Loucy (cell line): ENCODE results near the gene CDCA8.

Experiments used
- CTCF ChIP-seq: fragments of 200-600 bp; sonication (generic); conservative IDR thresholded peaks from 2 replicates; pipeline ENCODE4 v1.5.1; 2014; ENCODE audit warnings: mild to moderate bottlenecking, antibody characterized with exemption, low read length
- EZH2phosphoT487 ChIP-seq: fragments of 200-600 bp; IDR thresholded peaks from 2 replicates; pipeline ENCODE4 v1.6.1; 2018; ENCODE audit warnings: antibody characterized with exemption, mild to moderate bottlenecking, moderate library complexity, borderline replicate concordance

GRCh38 chr1:37714226-37714625, 21.9 kb downstream of the CDCA8 start:
- TF ChIP-seq EZH2phosphoT487 (no peak), CTCF (no peak)
